Activated CD4-positive, alpha-beta T cell treated with anti-CD3 and anti-CD28 coated beads, Interleukin-2, Interleukin-6, amounts not matched to agents 100 ng/mL and 50 ng/mL, durations not matched to agents 16 hours and 8 hours (primary cell): ENCODE data around the gene ACVR1B.

Source experiments
- DNase-seq: peaks from one replicate; pipeline ENCODE4 v3.0.0-alpha.2; 2020

The ACVR1B gene

GRCh38 chr12:52026263-52026662 lies 74.8 kb downstream of the ACVR1B start:
- DNase-seq: no peak

- DNase-seq: no peak
These were observed 75.8 kb downstream of the ACVR1B start for GRCh38 chr12:52027085-52027843.

- no peak for DNase-seq
These were observed 78.2 kb downstream of the ACVR1B start for GRCh38 chr12:52029685-52030084.

- DNase-seq: no peak
These were observed 80.9 kb downstream of the ACVR1B start for GRCh38 chr12:52032446-52032803.

- DNase-seq: peak; percentile 94
These were observed 81.4 kb downstream of the ACVR1B start for GRCh38 chr12:52032804-52033445.

- DNase-seq: no peak
These were observed 82.1 kb downstream of the ACVR1B start for GRCh38 chr12:52033446-52034140.

GRCh38 chr12:52035190-52035589 lies 83.7 kb downstream of the ACVR1B start:
- DNase-seq: no peak

GRCh38 chr12:52035926-52036325 lies 84.4 kb downstream of the ACVR1B start:
- DNase-seq: no peak

- DNase-seq: peak; percentile 81
These were observed 85.2 kb downstream of the ACVR1B start for GRCh38 chr12:52036587-52037171.

GRCh38 chr12:52037248-52037861 lies 85.9 kb downstream of the ACVR1B start:
- no peak for DNase-seq

GRCh38 chr12:52038447-52038846 lies 86.9 kb downstream of the ACVR1B start:
- no peak for DNase-seq

- DNase-seq: no peak
These were observed 89.5 kb downstream of the ACVR1B start for GRCh38 chr12:52041035-52041434.

- DNase-seq: peak; percentile 33
These were observed 90.2 kb downstream of the ACVR1B start for GRCh38 chr12:52041695-52042123.

GRCh38 chr12:52042706-52043385 lies 91.3 kb downstream of the ACVR1B start:
- no peak for DNase-seq

GRCh38 chr12:52043386-52044212 lies 92.1 kb downstream of the ACVR1B start:
- no peak for DNase-seq

- DNase-seq: no peak
These were observed 92.9 kb downstream of the ACVR1B start for GRCh38 chr12:52044292-52044983.

GRCh38 chr12:52045794-52046199 lies 94.3 kb downstream of the ACVR1B start:
- no peak for DNase-seq
